OCI-LY7 (cell line): ENCODE measurements around the gene SLC29A2. TPM values are rescaled to one million over a fixed set of nuclear protein-coding genes. Genes with fewer than 3 reads are reported as not detected.

Experiments used
- BruUV-seq: library from RNA; stranded (reverse); fragments of 400-500 nt; replicated peaks from 2 replicates; lab custom pipeline; 2021; lab: Mats Ljungman, UMichigan
- CTCF ChIA-PET: fragments of 300-600 bp; sonication (Branson Sonifier 250); formaldehyde crosslinking; loops from one replicate; lab custom pipeline; 2022; ENCODE audit warnings: antibody characterized with exemption; ENCODE audit not compliant: unreplicated experiment; lab: Charles Lee
- POLR2A ChIA-PET: fragments of 300-600 bp; sonication (Branson Sonifier 250); formaldehyde crosslinking; loops from one replicate; lab custom pipeline; 2022; ENCODE audit warnings: antibody characterized with exemption; lab: Charles Lee
- DNase-seq: peaks from one replicate; pipeline ENCODE4 v3.0.0-alpha.2; 2015; ENCODE audit warnings: low spot score
- H2AFZ ChIP-seq: fragments of 200-600 bp; sonication (generic), shearing (Covaris generic); 2 replicates; pipeline ENCODE4 v1.6.1; 2014; ENCODE audit warnings: mild to moderate bottlenecking, antibody characterized with exemption, low read length, moderate library complexity
- H3K27ac ChIP-seq: fragments of 200-600 bp; sonication (generic); 2 replicates; pipeline ENCODE4 v1.5.1; 2014; ENCODE audit warnings: mixed run types, low read depth, mild to moderate bottlenecking, moderate library complexity, low read length, inconsistent platforms; ENCODE audit not compliant: poor library complexity, severe bottlenecking
- H3K36me3 ChIP-seq: fragments of 200-600 bp; sonication (generic); 2 replicates; pipeline ENCODE4 v1.6.1; 2014; ENCODE audit warnings: mild to moderate bottlenecking, antibody characterized with exemption, low read length, moderate library complexity, mixed read lengths; ENCODE audit not compliant: insufficient read depth
- H3K4me1 ChIP-seq: fragments of 200-600 bp; sonication (generic); 2 replicates; pipeline ENCODE4 v1.5.1; 2014; ENCODE audit warnings: mild to moderate bottlenecking, low read length; ENCODE audit not compliant: insufficient read depth, poor library complexity, severe bottlenecking
- H3K4me2 ChIP-seq: fragments of 200-600 bp; sonication (generic); 2 replicates; pipeline ENCODE4 v1.6.1; 2014; ENCODE audit warnings: mild to moderate bottlenecking, low read length
- H3K4me3 ChIP-seq: fragments of 200-600 bp; sonication (generic); 2 replicates; pipeline ENCODE4 v1.5.1; 2014; ENCODE audit warnings: mild to moderate bottlenecking, low read depth, low read length; ENCODE audit not compliant: poor library complexity, severe bottlenecking
- H3K79me2 ChIP-seq: fragments of 200-600 bp; sonication (generic); 2 replicates; pipeline ENCODE4 v1.6.1; 2016; ENCODE audit warnings: low read depth, mild to moderate bottlenecking, low read length, moderate library complexity, mixed read lengths; ENCODE audit not compliant: insufficient read depth
- H3K9me2 ChIP-seq: fragments of 200-600 bp; sonication (generic); 2 replicates; pipeline ENCODE4 v1.6.1; 2016; ENCODE audit warnings: mild to moderate bottlenecking, low read length, mixed read lengths; ENCODE audit not compliant: insufficient read depth
- H3K9me3 ChIP-seq: fragments of 200-600 bp; sonication (generic); 2 replicates; pipeline ENCODE4 v1.6.1; 2014; ENCODE audit warnings: mild to moderate bottlenecking, mixed run types, low read length, mixed read lengths
- H4K20me1 ChIP-seq: fragments of 200-600 bp; sonication (generic); 2 replicates; pipeline ENCODE4 v1.6.1; 2014; ENCODE audit warnings: mild to moderate bottlenecking, antibody characterized with exemption, low read length, moderate library complexity, mixed read lengths; ENCODE audit not compliant: insufficient read depth
- EZH2phosphoT487 ChIP-seq: fragments of 200-600 bp; sonication (generic); IDR thresholded peaks from 2 replicates; pipeline ENCODE4 v1.6.1; 2018; ENCODE audit warnings: low read depth, borderline replicate concordance, mild to moderate bottlenecking, mixed run types, antibody characterized with exemption, low read length, moderate library complexity, mixed read lengths
- intact Hi-C: fragments of 100-400 bp; cut with micrococcal nuclease; formaldehyde crosslinking; loops from one replicate; pipeline ENCODE4 v1.10.0; 2022; ENCODE audit not compliant: unreplicated experiment
- total RNA-seq, 2 experiments: library from RNA; depleted of rRNA in 1 of 2; stranded (reverse); fragments of >200 nt in 1 of 2; shearing (Covaris generic) in 1 of 2; gene quantifications; 2 replicates each; pipeline ENCODE4 v1.2.3, GENCODE V29; 2014 to 2022
- TF ChIP-seq, protein P1 (sequence below): fragments of 200-600 bp; sonication (generic); conservative IDR thresholded peaks from 2 replicates; pipeline ENCODE4 v1.5.1; 2014; ENCODE audit warnings: mild to moderate bottlenecking, antibody characterized with exemption, low read length, moderate library complexity, mixed read lengths

The SLC29A2 gene
- total RNA-seq, 2 experiments from 2014 or later: 33.6 to 56.4 TPM

DNA sequence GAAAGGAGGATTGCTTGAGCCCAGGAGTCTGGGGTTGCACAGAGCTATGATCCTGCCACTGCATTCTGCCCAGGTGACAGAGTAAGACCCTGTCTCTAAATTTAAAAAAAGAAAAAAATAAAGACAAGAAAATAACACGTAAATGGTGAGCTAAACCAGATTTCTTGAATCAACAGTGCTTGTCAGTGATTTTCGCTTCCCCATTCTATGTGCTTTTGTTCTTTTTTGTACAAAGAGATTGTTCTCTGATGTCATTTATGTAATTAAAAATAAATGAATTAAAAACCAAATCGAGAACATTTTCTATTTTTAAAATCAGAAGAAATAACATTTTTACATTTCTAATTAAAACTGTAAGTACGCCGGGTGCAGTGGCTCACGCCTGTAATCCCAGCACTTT lies 19.8 kb upstream of the SLC29A2 start:
- no peaks in the 10 kb centered on the region for H3K79me2 ChIP-seq
- no peaks in the 10 kb centered on the region for H3K9me2 ChIP-seq
- POLR2A ChIA-PET: interaction anchor here (0.6 to 2.2 kb wide), 3 partner anchors 9 to 75 kb away, joined by 3 to 13 read pairs (median 3); partner anchors contain the start of genes PELI3 and SLC29A2
- peak overlapping the region; percentile 72; the same call in 1 of the 2 replicates for H2AFZ ChIP-seq
- peak; percentile 67 for DNase-seq
- BruUV-seq: no TSS peak
- peak overlapping the region; percentile 63 for H3K4me2 ChIP-seq
- H3K27ac ChIP-seq: peak overlapping the region; percentile 50
- TF ChIP-seq, protein P1, sequence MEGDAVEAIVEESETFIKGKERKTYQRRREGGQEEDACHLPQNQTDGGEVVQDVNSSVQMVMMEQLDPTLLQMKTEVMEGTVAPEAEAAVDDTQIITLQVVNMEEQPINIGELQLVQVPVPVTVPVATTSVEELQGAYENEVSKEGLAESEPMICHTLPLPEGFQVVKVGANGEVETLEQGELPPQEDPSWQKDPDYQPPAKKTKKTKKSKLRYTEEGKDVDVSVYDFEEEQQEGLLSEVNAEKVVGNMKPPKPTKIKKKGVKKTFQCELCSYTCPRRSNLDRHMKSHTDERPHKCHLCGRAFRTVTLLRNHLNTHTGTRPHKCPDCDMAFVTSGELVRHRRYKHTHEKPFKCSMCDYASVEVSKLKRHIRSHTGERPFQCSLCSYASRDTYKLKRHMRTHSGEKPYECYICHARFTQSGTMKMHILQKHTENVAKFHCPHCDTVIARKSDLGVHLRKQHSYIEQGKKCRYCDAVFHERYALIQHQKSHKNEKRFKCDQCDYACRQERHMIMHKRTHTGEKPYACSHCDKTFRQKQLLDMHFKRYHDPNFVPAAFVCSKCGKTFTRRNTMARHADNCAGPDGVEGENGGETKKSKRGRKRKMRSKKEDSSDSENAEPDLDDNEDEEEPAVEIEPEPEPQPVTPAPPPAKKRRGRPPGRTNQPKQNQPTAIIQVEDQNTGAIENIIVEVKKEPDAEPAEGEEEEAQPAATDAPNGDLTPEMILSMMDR: no peak
- no peak for TF ChIP-seq EZH2phosphoT487
- H3K4me1 ChIP-seq: peaks cover 24% of the 10 kb centered on the region
- CTCF ChIA-PET: interaction anchor here (0.8 kb wide), 1 partner anchor 13 kb away, joined by 6 read pairs; no protein-coding TSS in a partner anchor
- no peaks in the 10 kb centered on the region for H3K36me3 ChIP-seq
- no peaks in the 10 kb centered on the region for H3K9me3 ChIP-seq
- H3K4me3 ChIP-seq: no peak overlapping the region
- intact Hi-C loops: no loop called here
- no peaks in the 10 kb centered on the region for H4K20me1 ChIP-seq

DNA sequence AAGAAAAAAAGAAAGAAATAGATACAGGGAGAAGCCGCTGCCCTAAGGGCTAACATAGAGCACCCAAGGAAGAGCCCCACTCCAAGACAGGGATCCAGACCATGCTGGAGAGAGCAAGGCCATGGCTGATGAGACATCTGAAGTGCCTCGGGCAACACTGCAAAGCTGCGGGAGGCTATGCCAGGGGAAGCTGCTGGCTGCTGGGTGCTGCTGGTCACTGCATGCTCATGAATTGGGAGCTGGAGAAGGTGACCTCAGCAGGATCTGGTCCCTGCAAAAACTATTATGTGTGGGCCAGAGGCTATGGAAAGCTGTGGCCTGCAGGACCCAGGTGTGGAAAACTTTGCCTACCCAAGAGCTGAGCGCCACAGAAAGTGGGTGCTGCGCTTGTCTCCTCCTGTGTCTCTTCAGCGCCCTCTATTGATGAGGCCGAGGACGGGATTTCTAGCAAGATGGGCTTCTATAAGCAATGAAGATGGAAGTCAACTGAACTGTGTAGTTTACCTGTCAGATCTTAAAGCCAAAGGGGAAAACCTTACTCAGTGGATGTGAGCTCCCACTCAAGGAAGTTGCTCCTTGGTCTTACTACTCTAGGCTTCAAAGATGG lies 17.3 kb upstream of the SLC29A2 start:
- H3K79me2 ChIP-seq: no peaks in the 10 kb centered on the region
- H4K20me1 ChIP-seq: no peaks in the 10 kb centered on the region
- no peak overlapping the region for H2AFZ ChIP-seq
- peak; percentile 80 for DNase-seq
- H3K4me3 ChIP-seq: no peak overlapping the region
- no peaks in the 10 kb centered on the region for H3K9me3 ChIP-seq
- CTCF ChIA-PET: interaction anchor here (0.8 to 0.9 kb wide), 2 partner anchors 33 to 58 kb away, joined by 3 read pairs; no protein-coding TSS in a partner anchor
- POLR2A ChIA-PET: interaction anchor here (0.6 to 1.1 kb wide), 5 partner anchors 9 to 76 kb away, joined by 3 to 5 read pairs (median 3); partner anchors contain the start of gene MRPL11
- no TSS peak for BruUV-seq
- no peak overlapping the region for H3K4me2 ChIP-seq
- peaks cover 33% of the 10 kb centered on the region for H3K4me1 ChIP-seq
- no peak for TF ChIP-seq EZH2phosphoT487
- TF ChIP-seq, protein P1: peak; percentile 88
- H3K27ac ChIP-seq: no peak overlapping the region
- H3K36me3 ChIP-seq: no peaks in the 10 kb centered on the region
- intact Hi-C loops: loop anchor here (1.0 kb wide), 1 partner anchor 78 kb away; no protein-coding TSS in a partner anchor
- H3K9me2 ChIP-seq: no peaks in the 10 kb centered on the region
